Measurements from ENCODE around the gene DAB1.

DNA sequence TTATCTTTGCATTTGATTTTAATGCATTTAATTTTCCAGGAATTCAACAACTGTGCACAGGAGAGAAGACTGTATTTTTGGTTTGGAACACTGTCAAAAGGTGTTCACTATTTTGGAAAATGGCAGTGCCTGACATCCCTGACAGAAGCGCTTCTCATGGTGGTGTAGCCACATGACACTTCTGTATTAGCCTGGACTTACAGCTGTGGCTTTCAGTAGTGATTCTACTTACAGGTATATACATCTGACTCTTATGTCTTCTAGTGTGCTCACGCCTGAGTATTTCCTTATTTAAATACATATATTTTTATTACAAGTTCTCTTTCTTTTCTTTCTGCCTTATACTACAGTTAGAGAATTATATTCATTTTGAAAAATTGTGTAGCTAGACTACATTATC, 405.7 kb downstream of the DAB1 start:
- TF ChIP-seq POLR2A (IDR thresholded peaks at IDR 0.05): no peak
- no peak for TF ChIP-seq CTCF (IDR thresholded peaks at IDR 0.05)

Data from right lobe of liver (tissue), 4 donors.